ENCODE measurements around the gene SPDYE2B.
"Not testable (repeated sequence)": the region's sequence is repeated elsewhere in the genome, so short reads cannot be mapped to it uniquely, and the experiment has no call there.

Gene SPDYE2B

DNA sequence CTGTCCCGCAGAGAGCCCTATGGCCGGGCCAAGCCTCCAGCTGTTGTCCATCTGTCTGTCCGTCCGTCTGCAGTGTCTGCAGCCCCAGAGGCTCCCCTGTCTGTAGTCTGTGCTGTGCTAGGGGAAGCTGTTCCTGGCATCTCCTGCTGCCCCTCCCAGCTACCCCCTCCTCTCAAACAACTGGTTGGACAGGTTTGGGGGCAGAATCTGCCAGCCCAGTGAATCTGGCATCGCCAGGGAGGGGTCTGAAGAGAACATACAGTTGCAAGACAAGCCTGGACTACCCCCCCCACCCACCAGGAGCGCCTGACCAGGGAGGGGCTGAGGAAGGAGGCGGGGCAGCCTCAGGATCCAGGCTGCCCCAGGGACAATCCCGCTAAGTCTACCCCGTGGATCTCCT, 7.4 kb upstream of the SPDYE2B start, which contains the start of gene UPK3BL1:
Gene UPK3BL1 (minus strand): TSS at position 101 of the 400 bp plus-strand sequence. CDS start 50 bp downstream, at position 51.
- not testable (repeated sequence) for DNase-seq (ENCODE audit: low read depth in 2 of 2)

DNA sequence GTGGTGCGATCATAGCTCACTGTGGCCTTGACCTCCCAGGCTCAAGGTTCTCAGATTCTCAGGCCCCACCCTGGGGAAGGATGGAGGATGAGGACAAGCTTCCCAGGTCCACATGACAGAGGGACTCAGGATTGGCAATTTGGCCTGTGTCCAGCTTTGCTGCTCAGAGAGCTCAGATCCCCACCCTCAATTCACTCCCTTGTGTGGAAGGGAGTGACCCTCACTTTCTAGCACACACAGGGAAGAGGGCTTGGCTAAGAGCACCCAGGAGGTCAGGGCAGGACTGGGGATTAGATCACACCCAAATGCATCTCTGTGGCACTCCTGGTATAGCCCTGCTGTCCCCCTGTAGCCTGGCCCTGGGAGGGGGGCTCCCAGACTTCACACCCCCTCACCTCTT, 6.7 kb upstream of the SPDYE2B start:
- DNase-seq (ENCODE audit: low read depth in 2 of 2), result not testable (repeated sequence)

DNA sequence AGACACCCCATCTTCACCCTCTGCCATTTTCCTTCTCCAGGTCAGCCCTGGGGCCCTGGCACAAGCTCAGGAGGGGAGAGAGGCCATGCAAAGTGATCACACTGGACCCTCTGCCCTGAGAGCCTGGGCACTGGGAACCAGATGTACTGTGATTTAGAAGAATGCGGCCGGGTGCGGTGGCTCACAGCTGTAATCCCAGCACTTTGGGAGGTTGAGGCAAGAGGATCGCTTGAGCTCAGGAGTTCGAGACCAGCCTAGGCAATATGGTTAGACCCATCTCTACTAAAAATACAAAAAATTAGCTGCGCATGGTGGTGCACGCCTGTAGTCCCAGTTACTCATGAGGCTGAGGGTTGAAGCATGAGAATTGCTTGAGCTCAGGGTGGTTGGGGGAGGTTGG, 2.3 kb upstream of the SPDYE2B start:
- not testable (repeated sequence) for DNase-seq (ENCODE audit: low read depth in 2 of 2)

DNA sequence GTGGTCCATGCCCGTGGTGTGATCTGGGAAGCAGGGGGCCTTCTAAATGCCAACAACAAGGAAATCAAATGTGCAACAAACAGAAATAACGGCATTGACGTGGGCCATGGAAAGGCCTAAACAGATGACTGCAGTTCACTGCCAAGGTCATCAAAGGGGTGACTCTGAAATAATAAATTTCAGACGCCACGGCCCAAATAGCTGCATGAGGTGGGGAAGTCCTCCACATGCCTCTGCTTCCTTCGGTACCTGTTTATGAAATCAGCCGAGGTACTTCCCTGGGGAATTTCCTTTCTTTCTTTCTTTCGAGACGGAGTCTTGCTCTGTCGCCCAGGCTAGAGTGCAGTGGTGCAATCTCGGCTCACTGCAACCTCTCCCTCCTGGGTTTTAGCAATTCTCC, 14.6 kb downstream of the SPDYE2B start:
- DNase-seq (ENCODE audit: low read depth in 2 of 2), result not testable (repeated sequence)

DNA sequence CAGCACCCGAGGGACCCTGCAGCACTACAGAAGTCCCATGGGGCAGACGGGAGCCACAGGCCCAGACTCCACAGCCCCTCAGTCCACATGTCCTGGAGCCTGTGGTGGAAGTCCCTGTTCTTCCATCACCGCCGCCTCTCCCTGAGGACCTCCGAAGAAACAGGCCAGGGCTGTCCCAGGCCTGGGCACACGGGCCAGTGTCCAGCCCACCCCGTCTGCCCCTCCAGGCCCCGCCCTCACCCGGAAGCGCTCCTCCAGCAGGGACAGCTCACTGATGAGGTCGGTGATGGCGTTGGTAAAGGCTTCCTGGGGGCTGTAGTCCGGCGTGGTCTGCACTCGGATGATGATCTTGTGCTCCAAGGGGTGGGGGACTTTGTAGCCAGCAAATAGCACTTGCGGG, 16.7 kb downstream of the SPDYE2B start:
- not testable (repeated sequence) for DNase-seq (ENCODE audit: low read depth in 2 of 2)

DNA sequence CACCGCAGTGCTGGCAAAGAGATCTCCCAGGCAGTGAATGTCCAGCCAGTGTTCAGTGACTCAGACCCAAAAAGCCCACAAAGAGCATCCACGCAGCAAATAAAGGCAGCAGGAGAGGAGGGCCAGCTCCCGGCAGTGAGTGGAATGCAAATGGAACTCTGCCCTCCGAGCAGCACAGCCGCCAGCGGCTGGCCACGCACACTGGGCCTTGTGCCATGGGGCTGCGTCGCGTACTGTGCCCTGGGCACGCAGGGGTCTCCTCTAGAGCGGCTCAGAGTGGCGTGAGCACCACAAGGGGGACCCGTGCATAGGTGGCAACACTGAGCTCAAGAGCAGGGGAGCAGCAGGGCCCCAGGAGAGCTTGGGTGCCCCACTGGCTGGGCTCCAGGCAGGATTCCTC, 17.4 kb downstream of the SPDYE2B start:
- DNase-seq (ENCODE audit: low read depth in 2 of 2), result not testable (repeated sequence)

DNA sequence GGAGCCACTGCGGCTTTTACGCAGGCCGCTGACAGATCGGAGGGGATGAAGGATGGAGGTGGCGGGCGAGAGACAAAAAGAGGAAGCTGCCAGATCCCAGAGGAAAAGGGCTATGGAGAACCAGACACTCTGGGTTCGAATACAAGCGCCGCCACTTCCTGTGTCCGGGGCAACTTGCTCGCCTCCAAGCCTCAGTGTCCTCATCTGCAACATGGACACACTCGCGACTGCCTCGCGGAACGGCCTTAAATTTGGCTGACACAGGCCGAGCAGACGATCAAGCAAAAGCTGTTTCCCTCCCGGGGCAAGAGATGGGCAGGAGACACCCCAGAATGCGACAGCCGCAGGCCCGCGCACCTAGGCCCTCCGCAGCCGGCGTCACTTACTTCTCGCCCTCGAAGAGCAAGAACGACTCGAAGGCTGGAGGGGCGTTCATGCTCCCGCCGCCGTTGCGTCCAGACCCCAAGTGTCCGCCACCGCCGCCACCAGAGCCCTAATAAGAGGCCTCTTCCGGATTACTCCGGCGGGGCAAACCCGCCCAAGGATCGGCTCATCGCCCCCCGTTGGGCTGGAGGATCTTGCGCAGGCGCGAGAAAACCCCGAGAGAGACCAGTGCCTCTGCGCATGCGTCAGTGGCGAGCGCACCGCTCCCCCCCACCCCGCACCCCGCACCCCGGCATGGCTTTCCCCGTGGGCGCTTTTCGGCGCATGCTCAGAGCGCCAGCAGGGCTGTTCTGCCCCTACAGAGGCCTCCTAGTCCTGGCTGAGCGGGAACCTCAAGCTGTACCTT, 21.2 kb downstream of the SPDYE2B start, which contains the start of gene POLR2J2:
Gene POLR2J2 (minus strand): TSS at position 498 of the 790 bp plus-strand sequence. CDS start 62 bp downstream, at position 436.
- DNase-seq (ENCODE audit: low read depth in 2 of 2), result not testable (repeated sequence)

DNA sequence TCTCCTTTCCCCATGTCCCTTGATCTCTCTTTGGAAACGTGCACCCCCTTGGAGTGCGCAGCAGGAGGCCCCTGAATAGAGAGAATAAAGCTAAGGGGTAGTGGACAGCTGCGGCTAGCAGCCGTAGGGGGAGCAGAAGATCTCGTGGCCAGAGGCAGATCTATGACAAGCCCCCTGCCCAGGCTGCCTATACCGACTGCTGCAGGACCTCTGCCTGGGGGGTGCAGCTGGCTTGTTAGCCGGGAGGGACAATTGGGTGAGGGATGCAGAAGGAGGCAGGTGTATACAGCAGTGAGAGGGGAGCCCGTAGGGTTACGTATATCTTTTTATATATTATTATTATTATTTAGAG, 21.8 kb downstream of the SPDYE2B start:
- DNase-seq (ENCODE audit: low read depth in 2 of 2), result not testable (repeated sequence)

DNA sequence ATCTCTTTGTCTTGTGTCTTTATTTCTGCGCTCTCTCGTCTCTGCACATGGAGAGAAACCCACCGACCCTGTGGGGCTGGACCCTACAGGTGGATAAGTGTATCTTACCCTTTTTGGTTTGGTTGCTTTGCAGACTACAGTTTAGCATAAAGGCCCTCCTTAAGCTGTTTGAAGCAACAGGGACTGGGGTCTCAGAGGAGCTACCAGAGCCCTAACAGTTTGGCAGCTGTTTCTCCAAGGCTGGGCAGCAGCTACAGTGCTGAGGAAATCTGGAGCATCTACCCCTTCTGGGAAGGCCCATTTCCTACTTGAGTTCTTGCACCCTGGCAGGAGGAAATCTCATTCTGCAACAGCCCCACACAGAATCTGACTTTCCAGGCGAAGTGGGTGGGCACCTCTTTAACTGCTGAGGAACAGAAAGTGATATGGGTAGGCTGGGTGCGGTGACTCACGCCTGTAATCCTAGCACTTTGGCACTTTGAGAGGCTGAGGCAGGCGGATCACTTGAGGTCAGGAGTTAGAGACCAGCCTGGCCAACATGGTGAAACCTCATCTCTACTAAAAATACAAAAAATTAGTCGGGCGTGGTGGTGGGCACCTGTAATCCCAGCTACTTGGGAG, 23.4 kb downstream of the SPDYE2B start:
- DNase-seq (ENCODE audit: low read depth in 2 of 2), result not testable (repeated sequence)

DNA sequence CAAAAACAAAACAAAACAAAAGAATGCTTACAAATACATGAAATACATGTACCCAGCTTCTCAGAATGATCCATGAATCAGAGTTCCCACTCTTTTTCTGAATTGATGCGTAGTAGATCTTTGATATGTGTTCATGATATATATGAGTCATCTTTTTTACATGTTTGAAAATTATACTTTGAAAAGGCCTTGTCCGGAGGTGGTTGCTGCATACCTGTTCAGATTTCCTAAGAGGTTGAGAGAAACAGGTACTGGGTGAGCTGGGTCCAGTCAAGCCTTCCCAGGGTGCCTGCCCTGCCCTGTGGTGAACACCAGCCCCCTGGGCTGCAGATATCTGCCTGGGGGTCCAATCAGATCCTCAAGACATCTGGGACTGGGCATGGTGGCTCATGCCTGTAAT, 25.4 kb downstream of the SPDYE2B start:
- not testable (repeated sequence) for DNase-seq (ENCODE audit: low read depth in 2 of 2)

DNA sequence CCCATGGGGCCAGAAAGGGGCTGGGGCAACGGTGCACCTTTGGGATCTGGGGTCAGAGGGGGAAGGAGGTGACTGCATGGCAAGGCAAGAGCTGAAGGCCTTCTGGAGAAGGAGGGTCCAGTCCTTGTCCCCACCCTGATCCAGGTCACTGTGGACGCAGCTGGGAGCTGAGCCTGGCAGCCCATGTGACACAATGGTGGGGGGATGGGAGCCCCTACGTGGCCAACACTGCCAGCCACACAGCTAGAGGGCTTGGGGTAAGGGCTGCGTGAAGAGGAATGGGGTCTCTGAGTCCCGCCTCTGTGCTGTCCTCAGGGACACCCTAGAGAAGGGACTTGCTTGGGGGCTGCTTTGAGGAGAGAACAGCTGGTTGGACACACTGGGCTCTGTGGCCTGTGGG, 30.7 kb downstream of the SPDYE2B start:
- DNase-seq (ENCODE audit: low read depth in 2 of 2), result not testable (repeated sequence)

DNA sequence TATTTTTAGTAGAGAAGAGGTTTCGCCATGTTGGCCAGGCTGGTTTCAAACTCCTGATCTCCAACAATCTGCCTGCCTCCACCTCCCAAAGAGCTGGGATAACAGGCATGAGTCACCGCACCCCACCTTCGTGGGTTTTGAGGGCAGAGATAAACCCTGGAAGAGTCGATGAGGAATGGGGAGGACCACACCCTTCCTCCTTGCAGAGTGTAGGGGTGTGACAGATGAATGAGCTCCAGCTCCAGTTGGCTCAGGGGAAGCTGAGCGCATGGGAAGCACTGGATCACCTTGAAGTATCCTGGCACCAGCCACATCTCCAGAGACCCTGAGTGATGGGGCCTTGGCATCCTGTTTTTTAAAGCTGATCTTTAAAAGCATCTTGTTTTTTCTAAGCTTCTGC, 32.4 kb downstream of the SPDYE2B start:
- not testable (repeated sequence) for DNase-seq (ENCODE audit: low read depth in 2 of 2)

DNA sequence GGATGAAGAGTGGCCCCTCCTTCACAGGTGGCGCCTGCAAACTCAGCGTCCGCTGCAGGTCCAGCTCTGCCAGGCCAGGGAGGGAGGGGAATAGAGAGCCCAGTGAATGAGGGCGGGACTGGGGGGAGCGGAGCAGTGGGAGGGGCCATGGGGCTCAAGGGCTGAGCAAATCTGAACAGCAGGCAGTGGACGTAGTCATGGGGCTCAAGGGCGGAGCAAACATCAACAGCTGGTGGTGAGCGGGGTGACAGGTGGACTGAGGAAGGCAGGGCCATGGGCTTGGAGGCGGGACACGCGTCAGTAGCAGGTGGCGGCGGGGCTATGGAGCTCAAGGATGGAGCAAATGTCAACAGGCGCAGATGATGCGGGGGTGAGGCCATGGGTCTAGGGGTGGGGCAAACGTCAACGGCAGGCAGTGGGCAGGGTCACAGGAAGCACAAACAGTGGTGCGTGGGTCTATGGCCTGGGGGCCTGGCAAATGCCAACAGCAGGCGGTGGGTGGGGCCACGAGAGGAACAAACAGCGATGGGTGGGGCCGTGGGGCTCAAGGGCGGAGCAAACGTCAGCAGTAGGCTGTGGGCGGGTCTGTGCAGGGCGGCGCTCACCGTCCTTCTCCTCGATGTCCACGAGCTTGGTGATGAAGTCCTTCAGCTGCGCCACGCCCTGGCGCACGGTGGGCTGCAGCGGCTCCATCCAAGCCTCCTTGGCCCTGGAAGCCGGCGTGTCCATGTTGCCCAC, 38.3 kb downstream of the SPDYE2B start:
- DNase-seq (ENCODE audit: low read depth in 2 of 2), result not testable (repeated sequence)

DNA sequence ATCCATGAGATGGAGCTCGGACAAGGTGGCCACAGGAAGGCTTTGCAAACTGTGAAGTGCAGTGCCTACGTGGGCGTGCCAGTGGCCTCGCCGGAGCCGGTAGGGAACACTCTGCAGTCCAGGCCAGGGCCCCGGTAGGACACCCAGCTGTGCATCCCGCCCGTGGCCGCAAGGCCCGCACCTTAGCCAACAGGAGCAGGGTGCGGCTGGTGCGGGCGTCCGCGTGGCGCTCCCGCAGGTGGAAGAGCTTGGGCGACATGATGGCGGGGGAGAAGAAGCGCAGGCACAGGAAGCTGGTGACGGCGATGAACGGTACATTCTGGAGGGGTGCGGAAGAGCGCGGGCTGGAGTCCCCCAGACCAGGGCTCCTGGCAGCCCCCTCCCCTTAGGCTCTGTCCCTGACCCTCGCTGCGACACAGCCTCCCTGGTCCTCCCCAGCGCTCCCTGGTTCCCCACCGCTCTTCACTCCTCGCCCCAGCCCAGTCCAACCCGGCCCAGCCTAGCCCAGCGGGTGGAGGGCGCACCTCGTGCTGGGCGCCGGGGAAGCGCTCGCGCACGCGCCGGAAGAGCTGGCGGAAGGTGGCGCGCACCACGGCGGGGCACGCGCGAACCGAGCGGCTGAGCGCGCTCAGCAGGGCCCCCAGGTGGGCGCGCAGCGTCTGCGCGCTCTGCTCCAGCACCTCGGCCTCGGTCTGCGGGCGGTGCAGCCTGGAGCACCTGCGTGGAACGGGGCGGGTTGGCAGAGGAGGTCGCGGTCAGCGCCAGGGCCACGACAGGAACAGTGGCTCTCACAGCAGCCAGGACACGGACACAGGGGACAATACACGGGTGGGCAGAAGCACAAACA, 39.5 kb downstream of the SPDYE2B start:
- not testable (repeated sequence) for DNase-seq (ENCODE audit: low read depth in 2 of 2)

DNA sequence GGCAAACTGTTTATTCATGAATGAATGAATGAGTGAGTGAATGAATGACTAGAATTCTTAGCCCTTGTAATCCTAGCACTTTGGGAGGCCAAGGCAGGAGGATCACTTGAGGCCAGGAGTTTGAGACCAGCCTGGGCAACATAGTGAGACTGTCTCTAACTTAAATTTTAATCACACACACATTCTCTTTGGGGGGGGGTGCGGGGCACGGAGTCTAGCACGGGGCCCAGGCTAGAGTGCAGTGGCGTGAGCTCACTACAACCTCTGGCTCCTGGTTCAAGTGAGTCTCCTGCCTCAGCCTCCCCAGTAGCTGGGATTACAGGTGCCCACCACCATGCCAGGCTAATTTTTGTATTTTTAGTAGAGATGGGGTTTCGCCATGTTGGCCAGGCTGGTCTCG, 40.5 kb downstream of the SPDYE2B start:
- not testable (repeated sequence) for DNase-seq (ENCODE audit: low read depth in 2 of 2)

DNA sequence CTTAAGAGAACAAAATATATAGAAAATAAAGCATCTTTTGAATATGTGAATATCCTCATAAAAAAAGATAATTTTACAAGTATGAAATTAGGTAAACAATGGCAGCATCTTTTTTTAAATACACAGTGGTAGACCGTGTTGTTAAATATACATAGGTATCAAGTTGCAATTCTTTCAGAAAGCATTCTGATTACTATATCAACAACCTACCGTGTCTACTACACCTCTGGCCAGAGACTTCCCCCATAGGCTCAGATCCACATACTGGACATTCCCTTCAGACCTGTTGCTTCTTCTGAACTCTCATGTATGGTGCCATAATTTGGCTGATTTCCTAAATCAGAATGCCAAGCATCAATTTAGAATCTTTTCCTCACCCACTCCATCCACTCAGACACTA, 43.9 kb downstream of the SPDYE2B start:
- not testable (repeated sequence) for DNase-seq (ENCODE audit: low read depth in 2 of 2)

DNA sequence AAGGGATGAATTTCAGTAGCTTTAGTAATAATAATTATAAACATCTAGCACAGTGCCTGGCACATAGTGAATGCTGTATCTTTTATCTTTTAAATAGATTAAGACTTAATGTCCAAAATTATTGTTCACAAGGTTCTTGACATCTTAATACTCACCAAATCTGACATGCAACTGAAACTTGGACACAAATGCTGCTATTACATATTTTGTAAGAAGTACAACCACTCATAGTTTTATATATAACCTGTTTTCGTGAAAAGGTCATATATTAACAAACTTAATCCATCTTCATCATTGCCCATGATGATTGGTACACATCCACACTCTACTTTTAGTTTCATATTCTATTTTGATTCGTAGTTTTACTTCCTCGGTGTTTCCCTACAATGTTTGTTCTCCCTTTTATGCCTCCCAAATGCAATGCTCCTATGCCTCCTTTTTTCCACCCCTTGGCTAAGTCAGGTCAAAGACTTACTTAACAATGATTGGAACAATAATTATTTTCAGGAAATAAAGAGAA, 45.0 kb downstream of the SPDYE2B start:
- DNase-seq (ENCODE audit: low read depth in 2 of 2), result not testable (repeated sequence)

DNA sequence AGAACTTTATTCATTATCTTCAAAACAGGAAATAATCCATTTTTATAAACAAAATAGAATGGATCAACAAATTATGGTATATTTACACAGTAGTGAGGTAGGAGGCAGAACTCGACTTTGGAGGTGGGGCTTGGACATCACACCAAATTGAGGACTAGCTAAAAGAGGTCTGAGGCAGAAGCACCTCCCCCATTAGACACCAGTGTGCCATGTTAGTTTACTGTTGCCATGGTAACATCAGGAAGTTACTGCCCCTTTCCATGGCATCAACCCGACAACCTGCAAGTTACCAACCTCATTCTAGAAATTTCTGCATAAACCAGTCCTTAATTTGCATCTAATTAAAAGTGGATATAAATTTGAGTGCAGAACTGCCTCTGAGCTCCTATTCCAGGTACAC, 45.9 kb downstream of the SPDYE2B start:
- not testable (repeated sequence) for DNase-seq (ENCODE audit: low read depth in 2 of 2)

DNA sequence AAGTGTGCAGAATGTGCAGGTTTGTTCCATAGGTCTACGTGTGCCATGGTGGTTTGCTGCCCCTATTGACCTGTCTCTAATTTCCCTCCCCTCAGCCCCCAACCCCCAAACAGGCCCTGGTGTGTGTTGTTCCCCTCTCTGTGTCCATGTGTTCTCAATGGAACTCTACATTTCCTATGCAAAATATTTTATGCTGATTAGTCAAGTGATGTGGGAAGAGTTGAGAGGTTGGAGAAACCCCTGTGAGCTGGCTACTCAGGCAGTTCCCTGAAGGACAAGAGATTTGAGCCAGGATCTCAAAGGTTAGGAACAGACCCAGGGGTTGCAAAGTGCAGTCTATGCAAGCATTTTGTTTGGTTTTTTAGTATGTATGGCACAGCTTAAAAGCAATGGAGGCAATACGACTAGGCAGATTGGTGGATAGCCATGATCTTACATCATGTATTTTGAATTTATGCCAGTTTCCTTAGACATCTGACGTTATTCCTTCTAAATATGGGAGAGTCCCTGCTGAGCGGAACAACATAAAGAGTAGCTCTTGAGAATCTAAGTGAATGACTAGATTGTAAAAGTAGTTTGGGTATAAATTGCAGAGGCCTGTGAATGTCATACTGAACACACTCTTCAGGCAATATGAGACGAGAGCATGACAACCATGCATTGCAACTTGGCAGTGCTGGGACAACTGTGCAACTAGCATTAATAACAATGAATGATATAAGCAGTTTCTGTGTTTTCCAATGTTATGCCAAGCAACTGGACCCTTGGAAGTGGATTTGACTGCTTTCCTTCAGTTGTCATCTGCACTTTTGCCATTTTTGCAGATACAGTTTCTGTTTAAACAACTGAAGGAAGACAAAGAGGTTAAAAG, 47.8 kb downstream of the SPDYE2B start:
- not testable (repeated sequence) for DNase-seq (ENCODE audit: low read depth in 2 of 2)
